Osteocyte (in vitro differentiated cells): ENCODE results near the gene OSBPL3. TPM values are rescaled to one million over a fixed set of nuclear protein-coding genes. Genes with fewer than 3 reads are reported as not detected.
"Not testable (repeated sequence)": the region's sequence is repeated elsewhere in the genome, so short reads cannot be mapped to it uniquely, and the experiment has no call there.

Source experiments
- DNase-seq: peaks from one replicate; pipeline ENCODE4 v3.0.0; 2021; ENCODE audit warnings: mixed read lengths; ENCODE audit not compliant: unreplicated experiment; ENCODE audit errors: extremely low spot score
- H3K27ac Mint-ChIP-seq: one replicate; pipeline ENCODE4 v1.8.0; 2021; ENCODE audit warnings: mild to moderate bottlenecking, mixed read lengths; ENCODE audit not compliant: unreplicated experiment
- H3K27me3 Mint-ChIP-seq: one replicate; pipeline ENCODE4 v1.8.0; 2021; ENCODE audit warnings: mixed read lengths; ENCODE audit not compliant: unreplicated experiment
- H3K36me3 Mint-ChIP-seq: one replicate; pipeline ENCODE4 v1.8.0; 2021; ENCODE audit warnings: mixed read lengths; ENCODE audit not compliant: unreplicated experiment
- H3K4me1 Mint-ChIP-seq: one replicate; pipeline ENCODE4 v1.8.0; 2021; ENCODE audit warnings: mixed read lengths; ENCODE audit not compliant: unreplicated experiment
- H3K4me3 Mint-ChIP-seq: one replicate; pipeline ENCODE4 v1.8.0; 2021; ENCODE audit warnings: mild to moderate bottlenecking, moderate library complexity, mixed read lengths; ENCODE audit not compliant: unreplicated experiment
- H3K9me3 Mint-ChIP-seq: one replicate; pipeline ENCODE4 v1.8.0; 2021; ENCODE audit warnings: mixed read lengths; ENCODE audit not compliant: unreplicated experiment
- CTCF ChIP-seq: fragments of 200-600 bp; sonication (generic); IDR thresholded peaks from 2 replicates; pipeline ENCODE4 v1.5.0; 2021; ENCODE audit warnings: antibody characterized with exemption, mild to moderate bottlenecking, moderate library complexity
- total RNA-seq: library from RNA; stranded (reverse); gene quantifications from 2 replicates; pipeline ENCODE4 v1.2.1, GENCODE V29; 2021

The OSBPL3 gene
- total RNA-seq, 1 donor from 2014 or later, result 8.0 TPM

GRCh38 chr7:25024066-25024465, 44.1 kb upstream of the OSBPL3 start:
- DNase-seq, result no peak
- H3K4me1 Mint-ChIP-seq, result peaks cover 15% of the 10 kb centered on the region
- peaks cover 8% of the 10 kb centered on the region for H3K9me3 Mint-ChIP-seq
- H3K27ac Mint-ChIP-seq, result no peak overlapping the region
- no peak overlapping the region for H3K4me3 Mint-ChIP-seq
- no peaks in the 10 kb centered on the region for H3K36me3 Mint-ChIP-seq
- TF ChIP-seq CTCF, result no peak
- H3K27me3 Mint-ChIP-seq, result no peaks in the 10 kb centered on the region

GRCh38 chr7:25017671-25018070, 37.7 kb upstream of the OSBPL3 start:
- H3K27me3 Mint-ChIP-seq, DNase-seq, H3K4me1 Mint-ChIP-seq, H3K27ac Mint-ChIP-seq, H3K36me3 Mint-ChIP-seq, H3K4me3 Mint-ChIP-seq, H3K9me3 Mint-ChIP-seq: not testable (repeated sequence)

- DNase-seq, result no peak
- no peak overlapping the region for H3K4me3 Mint-ChIP-seq
- H3K27me3 Mint-ChIP-seq, result peaks cover 15% of the 10 kb centered on the region
- TF ChIP-seq CTCF, result no peak
- H3K4me1 Mint-ChIP-seq, result no peaks in the 10 kb centered on the region
- no peaks in the 10 kb centered on the region for H3K36me3 Mint-ChIP-seq
- no peaks in the 10 kb centered on the region for H3K9me3 Mint-ChIP-seq
- H3K27ac Mint-ChIP-seq, result no peak overlapping the region
Measured at GRCh38 chr7:25014756-25015155, 34.8 kb upstream of the OSBPL3 start.

- DNase-seq, H3K4me3 Mint-ChIP-seq, H3K36me3 Mint-ChIP-seq, H3K4me1 Mint-ChIP-seq, H3K9me3 Mint-ChIP-seq, H3K27ac Mint-ChIP-seq: not testable (repeated sequence)
- H3K27me3 Mint-ChIP-seq, result peaks cover 22% of the 10 kb centered on the region
Measured at GRCh38 chr7:25012710-25013109, 32.7 kb upstream of the OSBPL3 start.

- H3K4me1 Mint-ChIP-seq, result no peaks in the 10 kb centered on the region
- H3K36me3 Mint-ChIP-seq, result no peaks in the 10 kb centered on the region
- no peaks in the 10 kb centered on the region for H3K9me3 Mint-ChIP-seq
- peaks cover 26% of the 10 kb centered on the region for H3K27me3 Mint-ChIP-seq
- H3K27ac Mint-ChIP-seq, result no peak overlapping the region
- no peak for TF ChIP-seq CTCF
- DNase-seq, result no peak
- no peak overlapping the region for H3K4me3 Mint-ChIP-seq
Measured at GRCh38 chr7:25012254-25012653, 32.3 kb upstream of the OSBPL3 start.

GRCh38 chr7:25009257-25009656, 29.3 kb upstream of the OSBPL3 start:
- no peak overlapping the region for H3K27ac Mint-ChIP-seq
- DNase-seq, result no peak
- no peak overlapping the region for H3K4me3 Mint-ChIP-seq
- H3K9me3 Mint-ChIP-seq, result no peaks in the 10 kb centered on the region
- TF ChIP-seq CTCF, result no peak
- peaks cover 44% of the 10 kb centered on the region for H3K27me3 Mint-ChIP-seq
- no peaks in the 10 kb centered on the region for H3K36me3 Mint-ChIP-seq
- no peaks in the 10 kb centered on the region for H3K4me1 Mint-ChIP-seq
